ENCODE results near the gene CCDC148.

- TF ChIP-seq POLR2AphosphoS5 (IDR thresholded peaks at IDR 0.05; ENCODE audit: borderline replicate concordance, low read depth, low read length) (no peak), EZH2 (IDR thresholded peaks at IDR 0.05) (no peak)
Observed at GRCh38 chr2:158394453-158394852, 62.1 kb downstream of the CCDC148 start.
